Keratinocyte (primary cell): Measurements from ENCODE around the gene SLC13A3. TPM values are rescaled to one million over a fixed set of nuclear protein-coding genes. Genes with fewer than 3 reads are reported as not detected.

ENCODE experiments used
- DNase-seq: peaks from one replicate; pipeline ENCODE4 v3.0.0-alpha.2; 2011; ENCODE audit warnings: low read depth, missing footprints, low spot score
- FAIRE-seq: peaks from 2 replicates; lab custom pipeline; 2011; peaks lifted over from hg19 to GRCh38; lab: Jason Lieb, UNC
- H2AFZ ChIP-seq: 2 replicates; pipeline ENCODE4 v1.6.0; 2012; ENCODE audit warnings: low read length, control low read depth, inconsistent platforms; ENCODE audit not compliant: control insufficient read depth
- H3K27ac ChIP-seq: 2 replicates; pipeline ENCODE4 v1.5.1; 2011; ENCODE audit warnings: low read length; ENCODE audit not compliant: control insufficient read depth, insufficient read depth
- H3K27me3 ChIP-seq: 3 replicates; pipeline ENCODE4 v1.6.0; 2011; ENCODE audit warnings: low read length; ENCODE audit not compliant: control insufficient read depth, insufficient read depth; ENCODE audit errors: extremely low read depth
- H3K36me3 ChIP-seq, 2 experiments: 2 replicates in 1 of 2; 3 replicates in 1 of 2; pipeline ENCODE4 v1.5.1; 2011; ENCODE audit warnings: low read length in 2 of 2, mild to moderate bottlenecking in 1 of 2; ENCODE audit not compliant: control insufficient read depth in 2 of 2, insufficient read depth in 2 of 2; ENCODE audit errors: extremely low read depth in 1 of 2
- H3K4me1 ChIP-seq: 3 replicates; pipeline ENCODE4 v1.5.1; 2011; ENCODE audit warnings: low read length; ENCODE audit not compliant: control insufficient read depth, insufficient read depth; ENCODE audit errors: extremely low read depth
- H3K4me2 ChIP-seq: 3 replicates; pipeline ENCODE4 v1.6.0; 2011; ENCODE audit warnings: low read depth, low read length; ENCODE audit not compliant: control insufficient read depth, insufficient read depth; ENCODE audit errors: extremely low read depth
- H3K4me3 ChIP-seq, 3 experiments: fragments of 200-600 bp in 1 of 3; sonication (generic) in 1 of 3; 2 replicates in 2 of 3; 3 replicates in 1 of 3; pipeline ENCODE4 v1.5.1; 2011 to 2016; ENCODE audit warnings: low read length in 3 of 3, mild to moderate bottlenecking in 3 of 3, control low read depth in 2 of 3, inconsistent platforms in 1 of 3, low read depth in 1 of 3, mixed read lengths in 1 of 3, mixed run types in 1 of 3, moderate library complexity in 1 of 3; ENCODE audit not compliant: control insufficient read depth in 2 of 3, insufficient read depth in 2 of 3; ENCODE audit errors: extremely low read depth in 1 of 3
- H3K79me2 ChIP-seq: 2 replicates; pipeline ENCODE4 v1.6.0; 2012; ENCODE audit warnings: low read length; ENCODE audit not compliant: control insufficient read depth, insufficient read depth
- H3K9ac ChIP-seq: 3 replicates; pipeline ENCODE4 v1.6.0; 2011; ENCODE audit warnings: low read length; ENCODE audit not compliant: control insufficient read depth, insufficient read depth; ENCODE audit errors: extremely low read depth
- H3K9me1 ChIP-seq: 3 replicates; pipeline ENCODE4 v1.6.0; 2011; ENCODE audit warnings: low read length; ENCODE audit not compliant: control insufficient read depth, insufficient read depth; ENCODE audit errors: extremely low read depth
- H3K9me3 ChIP-seq: 2 replicates; pipeline ENCODE4 v1.5.1; 2012; ENCODE audit warnings: low read depth, low read length; ENCODE audit not compliant: control insufficient read depth
- H4K20me1 ChIP-seq: 3 replicates; pipeline ENCODE4 v1.6.0; 2011; ENCODE audit warnings: low read length; ENCODE audit not compliant: control insufficient read depth, insufficient read depth; ENCODE audit errors: extremely low read depth
- CTCF ChIP-seq, 3 experiments: IDR thresholded peaks in 1 of 3; conservative IDR thresholded peaks in 1 of 3; optimal IDR thresholded peaks in 1 of 3; 2 replicates in 2 of 3; 3 replicates in 1 of 3; pipeline versions ENCODE3 to v1.5.1; 2011; ENCODE audit warnings: low read length in 3 of 3, mild to moderate bottlenecking in 3 of 3, moderate library complexity in 2 of 3, control low read depth in 1 of 3, inconsistent platforms in 1 of 3; ENCODE audit not compliant: insufficient read depth in 2 of 3; ENCODE audit errors: extremely low read depth in 1 of 3
- EZH2 ChIP-seq: IDR thresholded peaks from one replicate; pipeline ENCODE4 v1.6.1; 2012; ENCODE audit warnings: inconsistent platforms, mild to moderate bottlenecking, low read length, moderate library complexity
- dilution Hi-C: fragments of 300-500 bp; cut with MboI; formaldehyde crosslinking; loops from one replicate; pipeline ENCODE4 v1.7.0; 2020; ENCODE audit warnings: low sequenced_read_pairs; ENCODE audit not compliant: extremely low pct_ligation_motif_present
- polyA plus RNA-seq, 5 experiments: library from polyadenylated mRNA; depleted of rRNA in 3 of 5; stranded (reverse) in 3 of 5; stranded (forward) in 1 of 5; unstranded in 1 of 5; fragments of >200 nt; gene quantifications; 1 replicate in 1 of 5; 2 replicates in 3 of 5; 3 replicates in 1 of 5; pipeline versions ENCODE4 v1.2.1 to v1.2.3, GENCODE V29; 2011 to 2012; ENCODE audit warnings: missing spikeins in 2 of 5, low read depth in 1 of 5, low replicate concordance in 1 of 5

The SLC13A3 gene
- polyA plus RNA-seq, 1 donor (not counting 4 experiments of a cell fraction or from before 2014, with no cell fraction given): 4.5 TPM

- H3K9me1 ChIP-seq: no peaks in the 10 kb centered on the region
- no peak overlapping the region for H2AFZ ChIP-seq
- DNase-seq (no peak), FAIRE-seq (no peak)
- no peak overlapping the region for H3K4me2 ChIP-seq
- H3K9me3 ChIP-seq: no peaks in the 10 kb centered on the region
- no peak overlapping the region for H3K4me3 ChIP-seq
- H3K79me2 ChIP-seq: no peaks in the 10 kb centered on the region
- no peak for TF ChIP-seq CTCF (optimal IDR thresholded peaks at IDR 0.05 in 1 of 3, IDR thresholded peaks at IDR 0.05 in 1 of 3, conservative IDR thresholded peaks at IDR 0.05 in 1 of 3; ENCODE audit: extremely low read depth in 1 of 3, insufficient read depth in 2 of 3, low read length in 3 of 3)
- TF ChIP-seq EZH2: no peak
- no peak overlapping the region for H3K9ac ChIP-seq
- H3K27ac ChIP-seq: no peak overlapping the region
- H3K27me3 ChIP-seq: no peaks in the 10 kb centered on the region
- dilution Hi-C loops: no loop called here
- no peaks in the 10 kb centered on the region for H3K4me1 ChIP-seq
- no peaks in the 10 kb centered on the region for H4K20me1 ChIP-seq
- no peaks in the 10 kb centered on the region for H3K36me3 ChIP-seq
Measured at GRCh38 chr20:46641424-46641823, 9.8 kb downstream of the SLC13A3 start.

DNA sequence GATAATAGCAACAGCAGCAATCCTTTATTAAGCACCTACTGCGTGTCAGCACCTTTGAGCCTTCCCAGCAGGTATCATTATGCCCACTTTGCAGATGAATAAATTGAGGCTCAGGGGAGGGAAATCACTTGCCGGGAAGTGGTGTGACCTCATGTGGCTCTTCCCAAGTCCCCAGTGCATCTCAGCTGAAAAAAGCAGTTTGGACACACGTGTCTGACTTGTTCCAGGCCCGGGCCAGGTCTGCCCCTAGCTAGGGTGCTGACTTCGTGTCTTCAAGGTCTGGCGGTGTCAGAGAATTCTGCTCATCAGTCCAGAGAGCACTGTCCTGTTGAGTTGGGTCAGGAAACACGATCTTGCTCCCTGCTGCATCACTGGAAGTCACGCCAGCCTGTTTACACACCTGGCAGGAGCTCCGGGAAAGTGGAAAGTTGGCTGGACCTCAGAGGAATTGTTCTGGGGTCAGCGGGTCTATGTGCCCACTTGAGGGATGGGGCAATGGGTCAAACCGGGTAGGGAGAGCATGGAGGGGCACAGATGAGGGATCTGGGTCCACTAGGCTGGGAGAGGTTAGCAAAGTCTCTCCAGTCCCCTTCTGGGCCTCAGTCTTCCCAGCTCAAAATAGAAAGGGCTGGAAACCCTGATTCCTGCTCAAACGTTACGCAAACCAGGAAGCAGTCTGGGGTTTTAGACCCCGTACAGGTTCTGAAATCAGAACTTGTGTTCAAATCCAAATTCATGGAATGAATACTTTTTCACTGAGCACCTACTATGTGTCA lies 10.5 kb downstream of the SLC13A3 start:
- Histone ChIP-seq H4K20me1 (no peaks in the 10 kb centered on the region), H3K9me3 (no peaks in the 10 kb centered on the region), H3K4me3 (no peak overlapping the region), H3K9ac (no peak overlapping the region), H2AFZ (no peak overlapping the region), H3K9me1 (no peaks in the 10 kb centered on the region), H3K27me3 (no peaks in the 10 kb centered on the region), H3K27ac (no peak overlapping the region), H3K36me3 (no peaks in the 10 kb centered on the region), H3K4me2 (no peak overlapping the region), H3K4me1 (no peaks in the 10 kb centered on the region), H3K79me2 (no peaks in the 10 kb centered on the region)
- dilution Hi-C loops: no loop called here
- TF ChIP-seq CTCF (optimal IDR thresholded peaks at IDR 0.05 in 1 of 3, IDR thresholded peaks at IDR 0.05 in 1 of 3, conservative IDR thresholded peaks at IDR 0.05 in 1 of 3; ENCODE audit: extremely low read depth in 1 of 3, insufficient read depth in 2 of 3, low read length in 3 of 3): no peak
- no peak for TF ChIP-seq EZH2
- FAIRE-seq (no peak), DNase-seq (no peak)
